Esophagus muscularis mucosa (tissue), 4 donors: Measurements from ENCODE around the gene PTOV1. TPM values are rescaled to one million over a fixed set of nuclear protein-coding genes. Genes with fewer than 3 reads are reported as not detected.

Experiments used
- DNase-seq: peaks from one replicate; pipeline ENCODE4 v3.0.0-alpha.2; 2017; ENCODE audit errors: extremely low spot score
- H3K27ac ChIP-seq, 4 donors: fragments of 200-600 bp; sonication (generic); replicated peaks in 1 of 4; 1 replicate in 3 of 4; 2 replicates in 1 of 4; pipeline ENCODE4 v1.5.1; 2016 to 2019; ENCODE audit warnings: mild to moderate bottlenecking in 1 of 4
- H3K27me3 ChIP-seq, 4 donors: fragments of 200-600 bp; sonication (generic); one replicate each; pipeline versions ENCODE4 v1.5.1 to v1.6.0; 2016 to 2019
- H3K36me3 ChIP-seq, 4 donors: fragments of 200-600 bp; sonication (generic); one replicate each; pipeline ENCODE4 v1.5.1; 2016 to 2019
- H3K4me1 ChIP-seq, 4 donors: fragments of 200-600 bp; sonication (generic); one replicate each; pipeline ENCODE4 v1.5.1; 2016 to 2019
- H3K4me3 ChIP-seq, 4 donors: fragments of 200-600 bp; sonication (generic); 1 replicate in 2 of 4; 2 replicates in 2 of 4; pipeline ENCODE4 v1.5.1; 2016 to 2019; ENCODE audit warnings: mild to moderate bottlenecking in 4 of 4, moderate library complexity in 1 of 4
- H3K9me3 ChIP-seq, 4 donors: fragments of 200-600 bp; sonication (generic); 1 replicate in 3 of 4; 2 replicates in 1 of 4; pipeline ENCODE4 v1.5.1; 2016 to 2019
- CTCF ChIP-seq, 3 experiments: fragments of 200-600 bp in 2 of 3; fragments of 450-650 bp in 1 of 3; sonication (generic) in 2 of 3; IDR thresholded peaks; one replicate each; pipeline ENCODE4 v1.5.1; 2017 to 2019; ENCODE audit warnings: antibody characterized with exemption in 3 of 3, mild to moderate bottlenecking in 2 of 3, moderate library complexity in 1 of 3
- EP300 ChIP-seq: sonication (generic); formaldehyde crosslinking; IDR thresholded peaks from one replicate; pipeline ENCODE4 v1.6.1; 2017; ENCODE audit warnings: antibody characterized with exemption
- POLR2A ChIP-seq: fragments of 450-650 bp; IDR thresholded peaks from one replicate; pipeline ENCODE4 v1.6.1; 2017; ENCODE audit warnings: antibody characterized with exemption, moderate library complexity, mild to moderate bottlenecking, low read depth
- POLR2AphosphoS5 ChIP-seq, 2 donors: sonication (generic); formaldehyde crosslinking; IDR thresholded peaks; one replicate each; pipeline ENCODE4 v1.6.1; 2017; ENCODE audit warnings: antibody characterized with exemption in 2 of 2
- WGBS: methylation state at CpG from one replicate; pipeline ENCODE4 v1.1.5; 2018; 5-methylcytosine and 5-hydroxymethylcytosine counted together
- intact Hi-C: fragments of 100-400 bp; cut with DNase I; formaldehyde crosslinking; loops from one replicate; pipeline ENCODE4 v1.15.1; 2023
- total RNA-seq, 4 donors: library from RNA; depleted of rRNA; stranded (reverse); fragments of >200 nt; gene quantifications; one replicate each; pipeline versions ENCODE4 v1.1.0 to v1.2.1, GENCODE V29; 2016

The PTOV1 gene
- total RNA-seq, 4 donors from 2014 or later = 60.5 to 102 (median 84.4) TPM

- WGBS = 79% methylated on average over 10 of the region's 15 CpGs
- Histone ChIP-seq H3K27ac (peak overlapping the region; percentile 89 to 95 (median 92)), H3K4me1 (peaks cover 44 to 81% (median 61%) of the 10 kb centered on the region in 4 donors), H3K4me3 (peak overlapping the region; percentile 59 to 64 (median 60)), H3K9me3 (no peaks in the 10 kb centered on the region), H3K36me3 (peaks cover 0 to 35% (median 23%) of the 10 kb centered on the region in 4 donors), H3K27me3 (no peaks in the 10 kb centered on the region)
- intact Hi-C loops = no loop called here
- DNase-seq = no peak
- TF ChIP-seq POLR2AphosphoS5 (IDR thresholded peaks at IDR 0.05) (no peak), EP300 (no peak), POLR2A (no peak), CTCF (IDR thresholded peaks at IDR 0.05) (no peak)
Measured at GRCh38 chr19:49870309-49870901, 19.4 kb downstream of the PTOV1 start.

GRCh38 chr19:49871349-49871985 lies 20.5 kb downstream of the PTOV1 start:
- H3K4me3 ChIP-seq = no peak overlapping the region
- intact Hi-C loops = no loop called here
- WGBS = 87% methylated on average over 15 of the region's 17 CpGs
- no peaks in the 10 kb centered on the region for H3K9me3 ChIP-seq
- DNase-seq = no peak
- no peaks in the 10 kb centered on the region for H3K27me3 ChIP-seq
- TF ChIP-seq POLR2A (no peak), CTCF (IDR thresholded peaks at IDR 0.05) (no peak), POLR2AphosphoS5 (IDR thresholded peaks at IDR 0.05) (no peak), EP300 (no peak)
- peaks cover 0 to 35% (median 23%) of the 10 kb centered on the region in 4 donors for H3K36me3 ChIP-seq
- H3K4me1 ChIP-seq = peaks cover 38 to 76% (median 56%) of the 10 kb centered on the region in 4 donors
- H3K27ac ChIP-seq = peak overlapping the region in 2 of 4 donors; percentile 7 to 90

DNA sequence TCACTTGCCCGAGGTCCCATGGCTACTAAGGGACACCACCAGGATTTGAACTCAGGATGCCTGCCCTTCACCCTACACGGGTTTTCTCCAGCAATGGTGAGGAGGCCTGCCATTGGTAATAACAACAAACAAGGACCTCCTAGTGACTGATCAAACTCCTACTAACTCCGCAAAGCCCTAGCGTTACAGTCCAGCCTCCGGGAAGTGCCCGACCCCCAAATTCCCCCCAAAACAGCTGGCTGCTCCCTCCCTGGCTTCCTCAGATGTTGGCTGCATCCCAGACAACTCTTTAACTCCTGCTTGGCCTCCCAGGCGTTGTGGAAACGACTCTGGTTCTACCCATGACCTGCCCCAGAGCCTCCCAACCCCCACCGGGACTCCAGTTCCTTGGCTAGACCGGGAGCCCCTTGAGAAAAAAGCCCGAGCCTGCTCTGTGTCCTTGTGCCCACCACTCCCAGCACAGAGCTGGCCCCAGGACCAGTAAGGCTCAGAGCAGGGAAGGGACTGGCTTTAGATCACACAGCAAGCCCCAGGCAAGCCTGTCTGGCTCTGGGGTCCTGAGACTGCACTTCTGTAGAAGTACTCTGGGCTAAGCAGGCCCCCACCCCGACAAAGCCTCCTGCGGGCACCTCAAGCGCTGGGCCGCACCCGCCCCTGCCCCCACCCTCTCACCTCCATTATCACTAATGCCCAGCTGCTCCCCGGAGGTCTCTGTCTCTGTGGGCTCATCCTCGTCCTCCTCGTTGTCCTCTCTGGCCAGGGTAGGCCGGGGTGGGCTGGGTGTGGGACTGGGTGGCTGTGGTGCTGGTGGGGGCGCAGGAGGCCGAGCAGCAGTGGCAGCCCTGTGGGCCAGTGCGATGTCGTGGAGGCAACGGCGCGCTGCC lies 21.5 kb downstream of the PTOV1 start:
- Histone ChIP-seq H3K27ac (peak overlapping the region in 1 of 4 donors; percentile 8), H3K36me3 (peaks cover 0 to 35% (median 23%) of the 10 kb centered on the region in 4 donors), H3K4me1 (peaks cover 34 to 70% (median 51%) of the 10 kb centered on the region in 4 donors), H3K9me3 (no peaks in the 10 kb centered on the region), H3K27me3 (no peaks in the 10 kb centered on the region), H3K4me3 (no peak overlapping the region)
- intact Hi-C loops = no loop called here
- DNase-seq = no peak
- TF ChIP-seq POLR2A (no peak), CTCF (IDR thresholded peaks at IDR 0.05) (no peak), EP300 (no peak), POLR2AphosphoS5 (IDR thresholded peaks at IDR 0.05) (no peak)
- WGBS = 77% methylated on average over 22 of the region's 27 CpGs

DNA sequence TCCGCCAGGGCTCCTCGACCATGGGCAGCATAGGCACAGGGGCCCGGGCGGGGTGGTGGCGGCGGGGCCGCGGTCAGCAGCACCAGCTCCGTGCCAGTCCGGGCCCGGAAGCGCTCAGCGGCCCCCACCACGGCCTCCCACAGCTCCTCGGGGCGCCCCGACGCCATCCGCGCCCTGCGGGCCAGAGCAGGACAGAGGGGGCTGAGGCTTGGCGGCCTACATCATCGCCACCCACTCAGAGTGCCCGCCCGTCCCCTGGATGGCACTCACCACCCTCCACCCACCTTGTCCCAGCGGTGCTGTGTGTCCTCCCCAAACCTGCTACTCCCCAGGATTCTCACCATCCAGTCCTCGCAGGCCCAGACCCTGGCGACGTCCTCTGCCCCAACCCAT lies 22.2 kb downstream of the PTOV1 start:
- Histone ChIP-seq H3K9me3 (no peaks in the 10 kb centered on the region), H3K4me1 (peaks cover 31 to 67% (median 47%) of the 10 kb centered on the region in 4 donors), H3K4me3 (no peak overlapping the region), H3K27ac (no peak overlapping the region), H3K36me3 (peaks cover 0 to 35% (median 23%) of the 10 kb centered on the region in 4 donors), H3K27me3 (no peaks in the 10 kb centered on the region)
- intact Hi-C loops = no loop called here
- 88% methylated on average over 23 of the region's 29 CpGs for WGBS
- TF ChIP-seq POLR2A (no peak), CTCF (IDR thresholded peaks at IDR 0.05) (no peak), EP300 (no peak), POLR2AphosphoS5 (IDR thresholded peaks at IDR 0.05) (no peak)
- DNase-seq = no peak
